Stimulated activated CD8-positive, alpha-beta memory T cell treated with anti-CD3 and anti-CD28 coated beads, Interleukin-4, amount 100 ng/mL, for 1 hour (primary cell): Measurements from ENCODE around the gene DOCK6.

ENCODE experiments used
- DNase-seq, 2 donors: peaks; one replicate each; pipeline ENCODE4 v3.0.0-alpha.2; 2020; ENCODE audit warnings: low read depth in 2 of 2, low spot score in 1 of 2

The DOCK6 gene

DNA sequence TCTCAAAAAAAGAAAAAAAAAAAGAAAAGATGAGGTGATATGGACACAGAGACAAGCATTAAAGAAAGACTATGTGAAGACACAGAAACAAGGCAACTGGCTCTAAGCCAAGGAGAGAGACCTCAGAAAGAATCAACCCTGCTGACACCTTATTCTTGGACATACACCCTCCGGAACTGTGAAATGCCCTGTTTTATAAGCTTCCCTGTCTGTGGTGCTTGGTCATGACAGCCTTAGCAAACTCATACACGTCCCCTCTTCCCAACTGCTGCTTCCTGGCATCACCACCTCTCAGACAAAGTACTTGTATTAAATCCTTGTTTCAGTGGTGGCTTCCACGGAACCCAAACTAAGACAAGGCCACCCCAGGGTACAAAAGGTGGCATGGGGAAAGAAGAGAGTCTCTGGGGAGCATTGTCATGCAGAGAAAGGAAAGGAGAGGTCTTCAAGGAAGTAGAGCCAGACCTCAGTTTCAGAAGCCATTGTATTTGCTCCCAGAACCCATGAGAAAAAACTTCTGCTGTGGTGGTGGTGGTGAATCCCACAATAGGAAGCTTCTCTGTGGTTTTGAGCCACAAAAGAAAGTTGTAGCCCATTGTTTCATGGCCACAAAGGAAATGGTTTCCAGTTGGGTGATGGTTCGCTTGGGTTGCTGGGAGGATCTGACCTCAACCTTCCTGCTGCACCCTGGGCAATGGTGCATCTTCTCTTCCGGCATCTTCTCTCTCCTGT is 17.3 kb upstream of the DOCK6 start:
- no peak for DNase-seq

DNA sequence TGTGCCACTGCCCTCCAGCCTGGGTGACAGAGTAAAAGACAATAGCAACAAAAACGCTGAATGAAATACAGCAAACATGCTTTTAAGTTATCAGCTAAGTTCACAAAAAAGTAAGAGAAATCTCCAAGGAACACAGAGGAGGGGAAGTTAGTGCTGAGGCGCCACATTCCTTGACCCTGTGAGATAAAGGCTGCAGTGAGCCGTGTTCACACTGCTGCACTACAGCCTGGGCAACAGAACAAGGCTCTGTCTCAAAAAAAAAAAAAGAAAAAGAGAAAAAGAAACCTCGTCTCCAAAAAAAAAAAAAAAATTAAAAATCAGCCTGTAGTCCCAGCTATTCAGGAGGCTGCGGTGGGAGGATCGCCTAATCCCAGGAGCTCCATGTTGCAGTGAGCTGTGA is 16.3 kb upstream of the DOCK6 start:
- DNase-seq = no peak

DNA sequence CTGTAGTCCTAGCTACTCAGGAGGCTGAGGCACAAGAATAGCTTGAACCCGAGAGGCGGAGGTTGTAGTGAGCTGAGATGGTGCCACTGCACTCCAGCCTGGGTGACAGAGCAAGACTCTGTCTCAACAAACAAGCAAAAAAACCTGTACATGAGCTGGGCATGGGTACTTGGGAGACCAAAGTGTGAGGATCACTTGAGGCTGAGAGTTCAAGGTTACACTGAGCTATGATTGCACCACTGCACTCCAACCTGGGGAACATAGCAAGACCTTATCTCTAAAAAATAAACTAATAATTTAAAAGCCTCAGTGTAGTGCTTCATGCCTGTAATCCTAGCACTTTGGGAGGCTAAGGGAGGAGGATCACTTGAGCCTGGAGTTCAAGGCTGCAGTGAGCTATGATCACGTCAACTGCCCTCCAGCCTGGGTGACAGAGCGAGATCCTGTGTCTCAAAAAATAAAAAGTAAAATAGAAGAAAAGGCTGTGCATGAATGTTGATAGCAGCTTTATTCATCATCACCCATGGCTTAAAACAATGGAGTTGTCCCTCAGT is 12.3 kb upstream of the DOCK6 start:
- no peak for DNase-seq

DNA sequence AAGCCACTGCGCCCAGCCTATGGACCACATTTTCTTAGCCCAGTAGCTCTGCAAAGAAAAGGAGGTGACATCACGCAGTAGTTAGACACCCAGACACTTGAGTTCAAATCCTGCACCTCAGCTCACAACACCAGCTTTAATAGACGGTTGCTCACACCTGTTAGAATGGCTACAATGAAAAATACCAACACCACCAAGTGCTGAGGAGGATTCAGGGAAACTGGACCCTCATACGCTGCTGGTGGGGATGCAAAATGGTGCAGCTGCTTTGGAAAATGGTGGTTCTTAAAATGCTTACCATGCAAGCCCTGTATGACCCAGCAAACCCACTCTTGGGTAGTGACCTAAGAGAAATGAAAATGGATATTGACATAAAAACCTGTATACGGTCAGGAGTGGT is 11.7 kb upstream of the DOCK6 start:
- no peak for DNase-seq

DNA sequence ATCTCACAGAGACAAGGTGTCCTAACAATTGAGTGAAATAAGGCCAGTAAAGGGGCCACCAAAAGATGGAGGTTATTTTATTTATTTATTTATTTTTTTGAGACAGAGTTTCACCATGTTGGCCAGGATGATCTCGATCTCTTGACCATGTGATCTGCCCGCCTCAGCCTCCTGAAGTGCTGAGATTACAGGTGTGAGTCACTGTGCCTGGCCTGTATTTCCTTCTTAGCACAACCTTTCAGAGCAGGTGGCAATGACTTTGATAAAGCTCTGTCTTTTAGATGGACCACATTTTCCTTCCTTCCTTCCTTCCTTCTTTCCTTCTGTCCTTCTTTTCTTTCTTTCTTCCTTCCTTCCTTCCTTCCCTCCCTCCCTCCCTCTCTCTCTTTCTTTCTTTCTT is 11.0 kb upstream of the DOCK6 start:
- no peak for DNase-seq

DNA sequence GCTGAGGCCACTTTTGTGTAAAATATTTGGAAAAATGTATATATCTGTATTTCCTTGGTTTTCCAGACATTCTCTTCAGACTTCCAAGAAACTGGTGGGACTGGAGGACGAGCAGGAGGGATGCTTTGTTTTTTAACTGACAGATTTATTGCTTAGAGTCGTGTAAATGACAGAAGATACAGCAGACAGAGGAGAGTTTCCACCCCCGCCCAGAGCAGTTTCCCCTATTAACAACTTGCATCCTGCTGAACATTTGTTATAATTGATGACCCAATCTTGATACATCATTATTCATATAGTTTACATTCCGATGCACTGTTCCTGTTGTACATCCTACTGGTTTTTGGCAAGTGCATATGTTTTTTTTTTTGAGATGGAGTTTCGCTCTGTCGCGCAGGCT is 7.1 kb upstream of the DOCK6 start:
- DNase-seq = no peak

DNA sequence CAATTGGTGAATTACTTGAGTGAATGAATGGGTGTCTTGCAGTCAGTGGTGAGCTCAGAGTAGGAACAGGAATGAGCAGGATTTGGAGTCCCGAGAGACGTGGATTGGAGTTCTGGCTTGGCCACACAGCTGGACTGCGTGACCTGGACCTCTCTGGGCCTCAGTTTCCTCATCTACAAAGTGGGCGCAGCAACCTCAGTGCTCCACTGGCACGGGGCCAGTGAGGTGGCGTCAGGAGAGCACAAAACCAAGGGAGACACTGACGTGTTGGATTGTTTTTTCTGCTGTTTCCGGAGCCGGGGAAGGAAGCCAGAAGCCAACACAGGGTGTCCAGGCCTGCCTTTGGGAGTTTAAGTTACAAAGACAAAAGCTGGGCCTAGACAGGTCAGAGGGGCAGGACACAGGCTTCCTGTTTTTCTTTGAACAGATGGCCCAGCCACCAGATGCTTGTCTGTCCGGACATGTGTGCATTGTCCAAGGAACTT is 6.5 kb upstream of the DOCK6 start:
- no peak for DNase-seq

DNA sequence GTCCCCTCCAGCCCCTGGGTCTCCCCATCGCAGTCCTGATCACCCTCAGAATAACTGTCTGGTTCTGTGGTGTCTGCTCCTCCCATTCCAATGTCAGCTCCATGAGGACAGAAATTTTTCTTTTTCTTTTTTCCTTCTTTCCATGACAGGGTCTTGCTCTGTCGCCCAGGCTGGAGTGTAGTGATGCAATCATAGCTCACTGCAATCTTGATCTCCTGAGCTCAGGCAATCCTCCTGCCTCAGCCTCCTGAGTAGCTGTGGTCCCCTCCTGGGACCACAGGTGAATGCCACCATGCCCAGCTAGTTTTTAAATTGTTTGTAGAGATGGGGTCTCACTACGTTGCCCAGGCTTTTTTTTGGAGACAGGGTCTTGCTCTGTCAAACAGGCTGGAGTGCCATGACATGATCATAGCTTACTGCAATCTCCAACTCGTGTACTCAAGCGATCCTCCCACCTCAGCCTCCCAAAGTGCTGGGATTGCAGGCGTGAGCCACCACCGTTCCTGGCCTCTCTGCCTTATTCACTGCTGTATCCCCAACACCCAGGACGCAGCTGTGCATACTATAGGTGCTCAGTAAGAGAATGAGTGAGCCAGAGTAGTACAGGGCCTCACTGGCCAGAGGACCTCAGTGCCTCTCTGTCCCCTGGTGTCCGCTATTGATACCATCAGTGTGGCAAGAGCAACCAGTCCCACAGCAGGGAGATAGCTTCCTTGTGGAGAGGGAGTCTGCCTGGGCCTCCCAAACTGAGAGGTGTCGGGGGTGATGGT is 5.2 kb upstream of the DOCK6 start:
- no peak for DNase-seq

DNA sequence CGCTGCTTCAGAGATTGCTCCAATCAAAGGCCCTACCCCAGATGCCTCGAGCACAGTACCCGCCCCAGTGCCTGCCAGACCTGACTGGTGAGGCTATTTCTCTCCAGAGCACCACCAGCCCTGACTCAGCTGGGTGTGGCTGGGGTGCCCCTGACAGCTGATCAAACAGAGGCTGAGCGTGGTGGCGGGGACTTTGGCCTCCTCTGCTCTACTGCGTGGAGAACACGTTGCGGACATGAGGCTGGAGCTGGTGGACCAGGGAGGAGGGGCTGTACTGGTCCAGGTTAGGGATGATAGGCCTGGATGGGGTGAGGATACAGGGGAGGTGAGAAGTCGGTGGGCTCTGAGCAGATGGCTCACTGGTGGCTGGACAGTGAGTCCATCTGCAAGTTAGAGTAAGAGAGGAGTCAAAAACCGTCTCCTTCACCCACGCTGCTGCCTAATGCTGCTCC is 3.5 kb upstream of the DOCK6 start:
- no peak for DNase-seq

DNA sequence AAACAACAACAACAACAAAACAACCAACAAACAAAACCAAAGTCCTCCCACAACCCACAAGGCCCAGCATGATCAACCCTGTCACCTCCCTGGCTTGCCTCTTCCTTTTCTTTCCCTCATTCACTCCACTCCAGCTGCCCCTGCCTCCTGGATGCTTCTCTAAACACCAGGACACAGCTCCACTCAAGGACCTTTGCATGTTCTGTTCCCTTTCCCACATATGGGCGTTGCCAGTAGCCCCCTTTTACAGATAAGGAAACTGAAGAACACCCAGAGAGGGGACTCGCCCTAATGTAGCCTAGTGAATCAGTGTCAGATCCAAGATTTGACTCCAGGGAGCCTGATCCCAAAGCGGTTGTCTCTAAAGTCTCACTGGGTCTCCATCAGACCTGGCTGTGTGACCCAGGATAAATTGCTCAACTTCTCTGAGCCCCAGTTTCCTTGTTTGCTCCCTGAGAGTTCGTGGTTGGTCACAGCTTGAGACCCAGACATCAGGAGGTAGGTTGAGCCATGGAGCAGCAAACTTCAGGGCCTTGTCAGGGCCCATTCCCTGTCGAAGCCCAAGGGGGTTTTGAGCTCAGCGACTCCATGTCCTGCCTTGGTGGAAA is 3.0 kb upstream of the DOCK6 start:
- DNase-seq = no peak

DNA sequence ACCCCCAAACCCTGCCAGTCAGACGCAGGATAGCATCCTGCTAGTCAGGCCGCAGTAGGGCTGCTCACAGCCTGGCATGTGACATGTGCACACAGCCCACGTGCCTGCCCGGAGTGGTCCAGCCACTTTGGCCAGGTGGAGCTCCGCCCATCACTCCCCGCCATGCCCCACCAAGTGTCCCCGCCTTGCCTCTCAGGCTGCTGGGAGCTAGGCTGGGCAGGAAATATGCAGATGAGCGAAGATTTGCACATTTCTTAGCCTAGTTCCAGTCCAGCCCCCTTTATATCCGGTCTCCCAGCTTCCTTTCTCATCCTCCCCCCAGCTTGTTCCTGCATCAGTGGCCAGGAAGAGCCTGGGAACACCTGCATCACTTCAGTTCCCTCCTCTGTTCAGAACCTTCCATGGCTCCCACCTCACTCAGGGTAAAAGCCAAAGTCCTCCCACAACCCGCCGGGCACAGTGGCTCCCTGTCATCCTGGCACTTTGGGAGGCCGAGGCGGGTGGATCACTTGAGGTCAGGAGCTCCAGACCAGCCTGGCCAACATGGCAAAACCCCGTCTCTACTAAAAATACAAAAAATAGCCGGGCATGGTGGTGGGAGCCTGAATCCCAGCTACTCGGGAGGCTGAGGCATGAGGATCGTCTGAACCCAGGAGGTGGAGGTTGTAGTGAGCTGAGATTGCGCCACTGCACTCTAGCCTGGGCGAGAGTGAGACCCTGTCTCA is 2.3 kb upstream of the DOCK6 start:
- DNase-seq = no peak

DNA sequence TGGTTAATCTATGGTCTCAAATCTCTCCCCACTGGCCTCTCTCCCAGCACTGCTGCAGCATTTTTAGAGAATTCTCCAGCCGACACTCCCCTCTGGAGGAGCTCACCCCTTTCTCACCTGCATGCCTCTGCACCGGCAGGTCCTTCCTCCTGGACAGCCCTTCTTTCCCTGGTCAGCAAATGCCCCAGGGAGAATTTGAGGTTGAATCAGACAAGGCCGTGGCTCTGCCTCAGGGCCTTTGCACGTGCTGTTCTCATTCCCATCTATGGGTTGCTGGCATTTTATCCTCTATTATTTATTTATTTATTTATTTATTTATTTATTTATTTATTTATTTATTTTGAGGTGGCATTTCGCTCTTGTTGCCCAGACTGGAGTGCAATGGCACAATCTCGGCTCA is 1.4 kb upstream of the DOCK6 start:
- no peak for DNase-seq

DNA sequence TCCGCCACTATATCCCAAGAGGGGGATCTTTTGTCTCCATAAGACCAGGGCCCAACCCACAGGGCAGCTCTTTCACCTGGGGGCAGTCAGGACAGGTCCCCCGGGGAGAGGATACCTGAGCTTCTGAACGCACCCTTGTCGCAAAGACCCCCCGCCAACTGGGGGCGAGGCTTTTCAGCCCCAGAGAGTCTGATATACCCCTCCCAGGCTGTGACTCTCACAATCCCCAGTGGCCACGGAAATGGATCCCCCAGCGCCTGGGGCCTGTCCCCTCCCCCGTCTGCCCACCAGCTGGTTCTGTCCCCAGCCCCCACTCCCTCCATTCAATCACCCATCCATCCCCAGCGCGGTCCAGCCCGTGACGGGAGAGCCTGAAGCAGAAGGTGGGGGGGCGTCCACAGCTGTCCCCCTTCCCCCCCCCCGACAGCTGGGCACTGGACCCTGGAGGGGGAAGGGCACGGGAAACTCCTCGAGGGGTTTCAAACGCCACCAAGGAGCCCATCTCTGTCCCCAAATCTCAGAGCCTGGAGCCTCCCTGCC is 823 bp downstream of the DOCK6 start:
- no peak for DNase-seq

DNA sequence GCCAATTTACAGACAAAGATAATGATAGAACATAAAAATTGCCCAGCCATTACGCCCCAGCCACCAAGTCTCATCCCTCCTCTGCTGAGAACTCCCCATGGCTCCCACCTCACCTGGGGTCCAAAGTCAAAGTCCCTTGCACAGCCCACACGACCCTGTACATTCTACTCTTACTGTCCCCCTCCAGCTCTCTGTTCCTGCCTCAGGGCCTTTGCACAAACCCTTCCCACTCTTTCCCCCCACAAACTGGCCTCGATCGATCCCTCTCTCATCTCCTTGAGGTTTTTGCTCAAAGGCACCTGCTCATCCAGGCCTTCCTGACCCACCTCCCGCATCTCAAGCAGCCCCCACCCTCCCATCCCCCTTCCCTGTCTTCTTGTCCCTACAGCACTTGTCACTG is 1.3 kb downstream of the DOCK6 start:
- no peak for DNase-seq

DNA sequence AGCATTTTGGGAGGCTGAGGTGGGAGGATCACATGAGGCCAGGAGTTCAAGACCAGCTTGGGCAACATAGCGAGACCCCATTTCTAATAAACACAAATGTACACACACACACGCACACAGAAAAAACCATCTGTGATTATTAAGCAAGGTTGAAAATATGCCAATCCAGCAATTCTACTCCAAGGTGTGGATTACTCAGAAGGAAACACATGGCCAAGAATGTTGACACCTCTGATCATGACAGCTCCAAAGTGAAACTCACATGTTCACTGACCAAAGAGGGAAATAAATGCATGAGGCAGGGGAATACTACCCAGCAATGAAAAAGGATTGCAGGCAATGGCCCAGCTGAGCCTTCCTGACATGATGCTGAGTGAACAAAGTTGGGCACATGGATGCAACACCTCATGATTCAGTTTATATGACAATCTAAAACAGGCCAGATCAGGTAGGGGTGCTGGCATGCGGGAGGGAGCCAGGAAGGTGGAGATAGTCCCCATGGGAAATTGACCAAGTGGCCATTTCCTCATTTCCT is 4.4 kb downstream of the DOCK6 start:
- no peak for DNase-seq

DNA sequence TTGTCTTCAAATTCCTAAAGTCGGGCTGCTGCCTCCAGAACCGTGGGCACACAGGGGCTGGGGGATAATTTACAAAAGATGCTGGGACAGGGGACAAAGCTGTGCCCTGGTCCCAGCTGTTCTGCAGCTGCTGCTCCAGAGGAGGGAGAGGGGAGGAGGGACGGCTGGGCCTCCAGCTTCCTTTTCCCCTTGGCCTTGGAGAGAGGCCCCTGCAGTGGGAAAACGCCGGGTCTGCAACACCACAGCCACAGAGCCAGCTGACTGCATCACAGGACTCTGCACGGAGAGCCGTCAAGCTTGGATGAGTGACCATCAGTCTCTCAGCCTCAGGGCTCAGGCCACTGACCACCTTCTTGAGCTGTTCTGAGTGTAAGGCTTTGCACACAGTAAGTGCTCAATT is 6.1 kb downstream of the DOCK6 start:
- DNase-seq = no peak

DNA sequence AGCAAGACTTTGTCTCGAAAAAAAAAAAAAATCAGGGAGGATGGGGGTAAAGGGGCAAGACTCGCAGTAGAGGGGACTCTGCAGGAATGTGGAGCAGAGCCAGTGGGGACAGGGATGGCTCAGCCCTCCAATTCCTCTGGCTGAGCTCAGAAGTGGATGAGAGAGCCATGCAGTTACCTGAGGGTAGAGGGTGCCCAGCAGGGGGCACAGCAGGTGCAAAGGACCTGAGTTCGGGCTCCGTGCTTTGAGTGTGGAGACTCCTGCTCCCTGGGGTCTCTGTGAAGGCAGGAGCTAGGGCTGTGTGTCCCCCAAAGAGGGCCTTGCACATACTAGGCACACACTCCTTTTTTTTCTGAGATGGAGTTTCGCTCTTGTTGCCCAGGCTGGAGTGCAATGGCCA is 7.7 kb downstream of the DOCK6 start:
- no peak for DNase-seq

DNA sequence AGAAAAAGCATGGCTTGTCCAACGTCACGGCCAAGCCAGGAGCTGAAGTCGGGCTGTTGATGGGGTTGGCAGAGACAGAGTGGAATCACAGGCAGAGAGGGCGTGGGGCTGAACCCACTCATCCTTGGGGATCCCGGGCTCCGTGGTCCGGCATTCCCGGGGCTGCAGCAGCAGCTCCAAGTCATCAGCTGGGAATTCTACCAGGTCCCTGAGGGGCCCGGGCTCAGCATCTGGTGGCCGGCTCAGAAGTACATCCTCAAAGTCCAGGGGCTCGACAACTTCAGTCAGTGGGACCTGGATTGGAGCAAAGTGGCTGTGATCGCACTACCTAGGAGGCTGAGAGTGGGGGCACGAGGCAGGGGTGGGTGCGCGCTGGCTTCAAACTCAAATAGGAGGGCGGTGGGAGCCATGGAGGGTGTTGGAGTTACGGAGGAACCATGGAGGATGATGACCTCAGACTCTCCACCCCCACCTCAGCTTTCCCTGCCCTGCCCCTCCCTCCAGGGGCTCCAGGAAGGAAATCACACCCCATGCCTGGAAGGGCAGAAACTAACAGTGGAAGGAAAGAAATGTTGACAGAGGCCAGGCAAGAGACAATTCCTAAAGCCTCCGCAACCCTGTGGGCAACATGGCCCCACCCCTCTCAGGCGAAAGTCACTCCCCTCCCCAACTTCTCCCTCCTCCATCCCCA is 9.5 kb downstream of the DOCK6 start:
- DNase-seq = no peak

DNA sequence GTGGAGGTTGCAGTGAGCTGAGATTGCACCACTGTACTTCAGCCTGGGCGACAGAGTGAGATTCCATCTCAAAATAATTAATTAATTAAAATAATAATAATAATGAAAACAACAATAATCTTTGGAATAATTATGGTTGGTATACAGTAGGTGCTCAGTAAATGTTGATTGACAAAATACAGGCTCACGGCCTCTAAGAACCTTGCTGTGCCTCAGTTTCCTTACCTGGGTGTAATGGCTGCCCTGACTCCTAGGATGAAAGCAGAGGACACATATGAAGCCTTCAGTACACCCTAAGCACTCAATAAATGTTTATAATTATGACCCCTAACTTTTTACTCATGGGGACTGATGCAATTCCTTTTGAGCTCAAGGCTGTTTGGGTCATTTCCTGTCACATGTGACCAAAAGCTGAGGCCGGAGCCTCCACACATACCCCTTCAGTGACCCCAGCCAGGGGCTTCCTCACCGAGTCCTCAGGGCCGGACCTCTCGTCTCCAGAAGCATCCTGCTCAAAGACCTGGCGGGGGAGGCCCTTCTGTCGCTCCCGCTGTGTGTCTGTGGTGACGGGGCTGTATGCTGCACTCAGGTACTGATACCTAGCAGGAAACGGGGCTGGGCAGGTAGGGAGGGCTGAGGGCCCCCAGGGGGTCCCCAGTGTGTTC is 10.5 kb downstream of the DOCK6 start:
- DNase-seq = no peak

DNA sequence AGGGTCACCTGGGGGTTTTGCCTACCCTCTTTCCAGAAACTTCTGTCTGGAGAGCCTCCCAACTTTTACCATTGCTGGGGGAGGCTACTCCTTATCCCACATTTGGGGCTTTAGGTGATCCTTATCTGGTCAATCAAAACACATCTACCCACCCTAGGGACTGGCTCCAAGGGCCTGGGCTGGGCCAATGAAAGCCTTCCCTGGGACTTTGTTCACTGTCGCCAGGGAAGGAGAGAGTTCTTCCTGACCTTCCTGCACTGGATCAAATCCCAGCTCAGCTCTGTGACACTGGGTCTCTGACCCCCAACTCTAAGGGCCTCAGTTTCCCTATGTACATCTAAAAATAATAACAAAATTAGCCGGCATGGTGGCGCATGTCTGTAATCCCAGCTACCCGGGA is 11.1 kb downstream of the DOCK6 start:
- DNase-seq = no peak
